DMS79 (cell line): ENCODE data around the gene MCF2L2.

Source experiments
- DNase-seq: peaks from one replicate; lab custom pipeline; 2025; lab: John Stamatoyannopoulos, UW

The MCF2L2 gene

GRCh38 chr3:183324083-183324482 is 104.3 kb downstream of the MCF2L2 start:
- no peak for DNase-seq

GRCh38 chr3:183319371-183319770 is 109.0 kb downstream of the MCF2L2 start:
- DNase-seq: no peak

DNA sequence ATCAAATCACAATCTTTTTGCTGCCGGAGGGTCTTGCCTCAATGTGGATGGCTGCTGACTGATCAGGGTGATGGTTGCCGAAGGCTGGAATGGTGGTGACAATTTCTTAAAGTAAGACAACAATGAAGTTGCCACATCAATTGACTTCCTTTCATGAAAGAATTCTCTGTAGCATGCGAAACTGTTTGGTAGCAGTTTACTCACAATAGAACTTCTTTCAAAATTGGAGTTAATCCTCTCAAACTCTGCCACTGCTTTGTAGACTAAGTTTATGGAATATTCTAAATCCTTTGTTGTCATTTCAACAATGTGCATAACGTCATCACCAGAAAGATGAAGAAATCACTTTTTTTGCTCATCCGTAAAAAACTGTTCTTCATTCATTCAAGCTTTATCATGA is 109.5 kb downstream of the MCF2L2 start:
- no peak for DNase-seq

GRCh38 chr3:183317886-183318865 is 110.2 kb downstream of the MCF2L2 start:
- DNase-seq: no peak

DNA sequence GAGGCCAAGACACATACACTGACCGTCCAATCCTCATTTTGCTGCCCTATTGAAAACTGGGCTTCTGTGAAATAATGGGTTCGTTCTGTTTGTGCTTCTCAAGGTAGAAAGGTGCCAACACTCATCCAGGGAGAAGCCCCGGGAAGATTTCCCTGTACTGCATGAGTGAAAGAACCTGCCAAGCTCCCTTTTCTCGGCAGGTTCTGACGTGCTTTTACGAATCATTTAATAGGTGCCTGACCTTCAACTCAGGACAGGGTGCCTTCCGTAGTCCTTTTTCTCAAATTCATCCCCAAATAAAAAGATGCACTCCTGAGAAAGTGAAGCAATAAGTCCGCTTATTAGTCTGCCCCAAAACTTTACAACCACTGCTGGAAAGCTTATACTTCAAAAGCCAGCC is 111.1 kb downstream of the MCF2L2 start:
- no peak for DNase-seq

DNA sequence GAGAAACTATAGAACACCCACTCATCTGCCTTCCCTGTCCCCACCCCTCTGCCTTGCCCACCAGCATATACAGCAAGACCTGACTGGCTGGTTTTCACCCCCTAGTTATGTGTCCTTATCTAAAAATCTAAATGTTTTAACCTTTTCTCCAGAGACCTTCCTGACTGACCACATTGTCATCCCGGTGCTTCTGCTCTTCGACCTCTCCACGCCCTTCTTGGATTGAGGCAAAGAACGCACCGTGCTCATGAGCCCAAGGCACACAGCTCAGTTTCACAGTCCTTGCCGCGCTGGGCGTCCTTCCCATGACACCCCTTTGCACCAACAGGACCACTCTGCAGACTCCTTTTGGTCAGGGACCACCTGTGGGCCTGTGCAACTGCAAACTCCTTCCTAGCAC is 112.7 kb downstream of the MCF2L2 start:
- DNase-seq: no peak

DNA sequence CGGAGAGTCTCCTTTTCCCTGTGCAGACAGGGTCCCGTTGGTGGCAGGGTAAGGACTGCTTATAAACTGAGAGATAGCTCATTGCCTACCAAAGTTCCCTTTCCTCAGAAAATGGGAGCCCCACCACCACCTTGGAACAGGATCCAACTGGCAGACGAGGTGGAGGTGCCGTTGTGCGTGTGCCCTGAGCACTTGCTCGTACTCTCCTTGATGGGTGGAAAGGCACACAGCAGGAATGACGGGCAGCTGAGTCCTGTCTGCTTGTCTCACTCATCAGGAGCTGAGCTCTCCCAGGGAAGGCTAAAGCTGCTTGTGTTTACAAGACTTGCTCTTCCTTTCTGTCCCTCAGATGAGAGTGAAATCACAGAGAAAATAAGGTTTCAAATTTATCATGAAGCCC is 114.7 kb downstream of the MCF2L2 start:
- no peak for DNase-seq

- no peak for DNase-seq
Observed at GRCh38 chr3:183313351-183313750, 115.1 kb downstream of the MCF2L2 start.

GRCh38 chr3:183312433-183312832 is 116.0 kb downstream of the MCF2L2 start:
- no peak for DNase-seq

- no peak for DNase-seq
Observed at GRCh38 chr3:183310936-183311335, 117.5 kb downstream of the MCF2L2 start.

- DNase-seq: no peak
Observed at GRCh38 chr3:183309276-183309675, 119.1 kb downstream of the MCF2L2 start.

DNA sequence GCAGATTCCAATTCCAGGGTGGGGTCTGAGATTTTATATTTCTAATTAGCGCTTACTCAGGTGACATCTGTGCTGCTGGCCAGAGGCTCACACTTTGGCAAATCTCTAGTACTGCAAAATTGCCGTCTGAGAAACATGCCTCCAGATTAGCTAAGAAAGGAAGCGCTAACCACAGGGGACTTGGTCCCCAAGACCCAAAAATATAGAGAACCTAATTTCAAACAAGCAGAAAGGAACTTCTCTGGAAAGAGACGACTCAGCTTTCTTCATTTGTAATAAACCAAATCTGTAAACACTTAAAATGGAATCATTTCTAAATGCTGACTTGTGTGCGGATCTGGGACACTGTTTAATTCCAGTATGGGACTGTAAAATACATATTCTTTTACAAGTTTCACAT is 119.7 kb downstream of the MCF2L2 start:
- no peak for DNase-seq

DNA sequence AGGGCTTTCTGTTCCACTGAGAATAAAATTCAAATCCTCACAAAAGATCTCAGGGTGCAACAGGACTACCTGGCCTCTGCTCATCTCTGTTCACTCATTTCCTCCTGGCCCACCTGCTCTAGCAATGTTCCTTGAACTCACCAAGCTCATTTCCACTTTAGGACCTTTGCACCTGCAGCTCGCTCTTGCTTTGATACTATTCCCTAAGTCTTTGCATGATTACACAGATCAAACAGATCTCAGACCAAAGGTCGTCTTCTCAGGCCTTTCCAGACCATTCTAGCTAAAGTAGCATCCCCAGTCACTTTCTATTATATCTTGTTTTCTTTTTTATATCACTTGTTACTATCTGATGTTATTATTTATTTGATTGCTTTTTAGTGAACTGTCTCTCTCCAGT is 120.7 kb downstream of the MCF2L2 start:
- DNase-seq: no peak

- peak; percentile 46 for DNase-seq
Observed at GRCh38 chr3:183306798-183307671, 121.4 kb downstream of the MCF2L2 start.

- no peak for DNase-seq
Observed at GRCh38 chr3:183303690-183304089, 124.7 kb downstream of the MCF2L2 start.

GRCh38 chr3:183301937-183302580 is 126.4 kb downstream of the MCF2L2 start:
- no peak for DNase-seq

- no peak for DNase-seq
Observed at GRCh38 chr3:183300996-183301562, 127.3 kb downstream of the MCF2L2 start.

- DNase-seq: no peak
Observed at GRCh38 chr3:183299976-183300375, 128.4 kb downstream of the MCF2L2 start.

- DNase-seq: no peak
Observed at GRCh38 chr3:183298701-183299153, 129.7 kb downstream of the MCF2L2 start.

DNA sequence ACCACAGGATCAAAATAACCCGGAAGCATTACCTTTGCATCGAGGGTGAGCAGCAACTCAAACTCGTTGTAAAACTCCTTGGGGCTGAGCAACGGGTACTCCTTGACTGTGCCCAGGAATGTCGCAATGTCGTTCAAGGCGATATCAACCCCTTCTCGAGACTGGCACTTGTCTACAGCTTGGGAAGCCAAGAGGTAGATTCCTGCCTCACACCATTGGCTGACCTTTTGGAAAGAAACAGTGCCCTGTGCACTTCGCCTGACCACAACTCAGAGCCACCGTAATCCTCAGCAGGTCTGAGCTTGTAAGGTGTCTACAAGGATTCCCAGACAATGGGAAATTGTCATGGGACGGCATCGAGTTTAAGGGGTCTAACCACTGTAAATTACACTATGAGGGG is 131.5 kb downstream of the MCF2L2 start:
- no peak for DNase-seq

GRCh38 chr3:183295211-183295610 is 133.2 kb downstream of the MCF2L2 start:
- DNase-seq: no peak

- no peak for DNase-seq
Observed at GRCh38 chr3:183293966-183294365, 134.5 kb downstream of the MCF2L2 start.
